ENCODE results near the gene KCTD8. TPM values are rescaled to one million over a fixed set of nuclear protein-coding genes. Genes with fewer than 3 reads are reported as not detected.

The KCTD8 gene
- total and polyA plus RNA-seq, 12 donors: 0.24 to 2.0 (median 0.61) TPM; not detected in 3

- Histone ChIP-seq H3K9me3 (replicated peaks in 1 of 3) (no peaks in the 10 kb centered on the region), H3K36me3 (replicated peaks in 1 of 2) (no peaks in the 10 kb centered on the region), H3K4me1 (replicated peaks in 1 of 2) (no peaks in the 10 kb centered on the region), H3K27me3 (no peaks in the 10 kb centered on the region), H3K27ac (no peak overlapping the region), H3K4me3 (no peak overlapping the region)
- intact Hi-C loops (cut with DNase I): no loop called here
- TF ChIP-seq CTCF (IDR thresholded peaks at IDR 0.05) (no peak), POLR2A (IDR thresholded peaks at IDR 0.05) (no peak)
- DNase-seq: no peak
- WGBS, 4 donors: 74 to 84% (median 83%) methylated on average over 3 of the region's 3 CpGs
Measured at GRCh38 chr4:44368413-44369167, 80.0 kb downstream of the KCTD8 start.

GRCh38 chr4:44354172-44354571 is 94.4 kb downstream of the KCTD8 start:
- H3K36me3 ChIP-seq (replicated peaks in 1 of 2): no peaks in the 10 kb centered on the region
- intact Hi-C loops (cut with DNase I): no loop called here
- no peaks in the 10 kb centered on the region for H3K4me1 ChIP-seq (replicated peaks in 1 of 2)
- H3K9me3 ChIP-seq (replicated peaks in 1 of 3): no peaks in the 10 kb centered on the region
- TF ChIP-seq CTCF (IDR thresholded peaks at IDR 0.05) (no peak), POLR2A (IDR thresholded peaks at IDR 0.05) (no peak)
- DNase-seq: no peak
- 83 to 91% (median 87%) methylated on average over 3 of the region's 3 CpGs for WGBS, 4 donors
- no peak overlapping the region for H3K4me3 ChIP-seq
- H3K27ac ChIP-seq: no peak overlapping the region
- H3K27me3 ChIP-seq: no peaks in the 10 kb centered on the region

GRCh38 chr4:44351069-44351468 is 97.5 kb downstream of the KCTD8 start:
- Histone ChIP-seq H3K36me3 (replicated peaks in 1 of 2) (no peaks in the 10 kb centered on the region), H3K4me1 (replicated peaks in 1 of 2) (no peaks in the 10 kb centered on the region), H3K9me3 (replicated peaks in 1 of 3) (no peaks in the 10 kb centered on the region), H3K27ac (no peak overlapping the region), H3K4me3 (no peak overlapping the region), H3K27me3 (no peaks in the 10 kb centered on the region)
- 55 to 69% (median 63%) methylated on average over 3 of the region's 3 CpGs for WGBS, 4 donors
- TF ChIP-seq POLR2A (IDR thresholded peaks at IDR 0.05) (no peak), CTCF (IDR thresholded peaks at IDR 0.05) (no peak)
- intact Hi-C loops (cut with DNase I): no loop called here
- no peak for DNase-seq

GRCh38 chr4:44342800-44343199 is 105.8 kb downstream of the KCTD8 start:
- TF ChIP-seq POLR2A (IDR thresholded peaks at IDR 0.05) (no peak), CTCF (IDR thresholded peaks at IDR 0.05) (no peak)
- DNase-seq: no peak
- intact Hi-C loops (cut with DNase I): no loop called here
- Histone ChIP-seq H3K36me3 (replicated peaks in 1 of 2) (no peaks in the 10 kb centered on the region), H3K4me1 (replicated peaks in 1 of 2) (no peaks in the 10 kb centered on the region), H3K27ac (no peak overlapping the region), H3K4me3 (no peak overlapping the region), H3K27me3 (no peaks in the 10 kb centered on the region), H3K9me3 (replicated peaks in 1 of 3) (peaks cover 0 to 5% (median 0%) of the 10 kb centered on the region in 3 donors)
- WGBS, 4 donors: 35 to 57% (median 41%) methylated on average over 1 of the region's 1 CpG

All from adrenal gland (tissue), 12 donors.